ENCODE data around the gene CSKMT. TPM values are rescaled to one million over a fixed set of nuclear protein-coding genes. Genes with fewer than 3 reads are reported as not detected.

Gene CSKMT
- total and polyA plus RNA-seq, 2 donors (not counting 3 experiments of a cell fraction or from before 2014, with no cell fraction given), result 7.8 to 38.1 TPM

DNA sequence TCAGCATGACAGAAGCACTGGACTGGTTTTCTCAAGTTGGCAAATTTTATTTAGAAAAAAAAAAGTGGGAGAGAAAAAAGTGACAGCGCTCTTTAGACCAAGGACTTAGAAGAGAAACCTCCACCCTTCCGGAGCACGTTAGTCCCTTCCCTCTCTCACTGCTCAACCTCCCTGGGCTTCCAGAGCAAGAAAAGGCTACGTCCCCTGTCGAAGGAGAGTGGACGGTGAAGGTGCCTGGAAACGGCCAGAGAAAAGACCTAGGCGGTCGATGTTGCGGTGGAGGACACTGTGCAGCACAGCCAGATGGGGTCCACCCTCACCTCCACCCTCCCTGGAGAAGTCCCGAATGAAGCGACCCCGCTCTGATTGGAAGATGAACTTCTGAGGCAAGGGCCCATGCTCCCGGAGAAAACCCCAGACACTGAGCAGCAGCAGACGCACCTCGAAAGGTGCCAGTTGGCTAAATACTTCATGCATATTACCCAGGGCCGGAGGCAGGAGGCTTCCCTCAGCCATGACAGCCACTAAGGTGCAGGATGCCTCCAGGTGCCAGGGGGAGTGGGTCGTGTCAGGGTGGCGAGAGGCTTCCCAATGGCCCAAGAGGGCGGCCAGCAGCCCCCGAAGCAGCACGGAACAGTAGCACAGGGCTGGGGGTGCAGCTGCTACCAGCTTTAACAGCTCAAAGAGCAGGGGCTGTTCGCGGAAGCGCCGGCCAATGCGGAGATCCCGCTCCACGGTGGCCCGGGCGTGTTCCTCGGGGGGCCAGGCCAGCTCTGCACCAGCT is 18.1 kb upstream of the CSKMT start:
- Histone ChIP-seq H3K4me2 (ENCODE audit: insufficient read depth, low read length) (no peak overlapping the region), H3K36me3 (ENCODE audit: control insufficient read depth in 2 of 2, extremely low read depth in 1 of 2, insufficient read depth in 2 of 2, low read length in 2 of 2) (peaks cover 15 to 25% of the 10 kb centered on the region in 2 experiments), H3K9me1 (replicated peaks; ENCODE audit: control insufficient read depth, extremely low read depth, insufficient read depth, low read length) (no peaks in the 10 kb centered on the region), H3K4me3 (replicated peaks in 1 of 3; ENCODE audit: insufficient read depth in 1 of 3, low read depth in 1 of 3, low read length in 3 of 3) (no peak overlapping the region), H3K27ac (ENCODE audit: insufficient read depth, low read depth, low read length) (no peak overlapping the region), H2AFZ (ENCODE audit: low read depth, low read length) (no peak overlapping the region), H3K79me2 (ENCODE audit: control insufficient read depth, insufficient read depth, low read length) (peaks cover 44% of the 10 kb centered on the region), H3K4me1 (ENCODE audit: control insufficient read depth, extremely low read depth, insufficient read depth, low read length) (peaks cover 13% of the 10 kb centered on the region), H3K9ac (replicated peaks; ENCODE audit: extremely low read depth, insufficient read depth, low read length) (no peak overlapping the region), H3K27me3 (ENCODE audit: control insufficient read depth in 2 of 2, insufficient read depth in 2 of 2, low read length in 2 of 2) (no peaks in the 10 kb centered on the region), H3K9me3 (replicated peaks; ENCODE audit: control insufficient read depth, insufficient read depth, low read length) (no peaks in the 10 kb centered on the region), H4K20me1 (replicated peaks; ENCODE audit: control insufficient read depth, extremely low read depth, insufficient read depth, low read length) (no peaks in the 10 kb centered on the region)
- DNase-seq (ENCODE audit: low read depth, low spot score) (no peak), FAIRE-seq (no peak)
- BruUV-seq (replicated peaks), result no TSS peak
- CTCF ChIA-PET, result interaction anchor here (0.8 to 1.5 kb wide), 2 partner anchors 36 to 43 kb away, joined by 3 read pairs; no protein-coding TSS in a partner anchor
- intact Hi-C loops (cut with micrococcal nuclease), result loop anchor here (1.0 kb wide), 4 partner anchors 25 to 80 kb away; partner anchors contain the start of genes EEF1G and HNRNPUL2
- POLR2A ChIA-PET, result interaction anchor here (0.6 to 2.7 kb wide), 8 partner anchors 18 to 194 kb away, joined by 3 to 41 read pairs (median 4); partner anchors contain the start of genes C11orf98, CSKMT, TUT1 and UQCC3
- dilution Hi-C loops (cut with MboI; ENCODE audit: extremely low pct_ligation_motif_present, low sequenced_read_pairs), result no loop called here
- no peak for TF ChIP-seq POLR2AphosphoS5 (IDR thresholded peaks at IDR 0.05; ENCODE audit: insufficient read depth, low read depth, low read length)
- TF ChIP-seq EZH2 (IDR thresholded peaks at IDR 0.05; ENCODE audit: borderline replicate concordance, low read depth, low read length, severe bottlenecking), result no peak
- no peak for TF ChIP-seq POLR2A (IDR thresholded peaks at IDR 0.05; ENCODE audit: low read depth, low read length)
- TF ChIP-seq MYC (IDR thresholded peaks at IDR 0.05; ENCODE audit: low read depth, low read length), result no peak
- TF ChIP-seq, protein P1, sequence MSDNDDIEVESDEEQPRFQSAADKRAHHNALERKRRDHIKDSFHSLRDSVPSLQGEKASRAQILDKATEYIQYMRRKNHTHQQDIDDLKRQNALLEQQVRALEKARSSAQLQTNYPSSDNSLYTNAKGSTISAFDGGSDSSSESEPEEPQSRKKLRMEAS (IDR thresholded peaks at IDR 0.05; ENCODE audit: insufficient read depth, insufficient read length), result no peak
- TF ChIP-seq FOS (IDR thresholded peaks at IDR 0.05; ENCODE audit: borderline replicate concordance, insufficient read depth, low read length), result no peak
- no peak for TF ChIP-seq JUN (IDR thresholded peaks at IDR 0.05; ENCODE audit: borderline replicate concordance, insufficient read depth, insufficient read length, low read depth)
- no peak for TF ChIP-seq GATA2 (IDR thresholded peaks at IDR 0.05; ENCODE audit: insufficient read depth, insufficient read length, low read depth, low read length)
- TF ChIP-seq, protein P2, sequence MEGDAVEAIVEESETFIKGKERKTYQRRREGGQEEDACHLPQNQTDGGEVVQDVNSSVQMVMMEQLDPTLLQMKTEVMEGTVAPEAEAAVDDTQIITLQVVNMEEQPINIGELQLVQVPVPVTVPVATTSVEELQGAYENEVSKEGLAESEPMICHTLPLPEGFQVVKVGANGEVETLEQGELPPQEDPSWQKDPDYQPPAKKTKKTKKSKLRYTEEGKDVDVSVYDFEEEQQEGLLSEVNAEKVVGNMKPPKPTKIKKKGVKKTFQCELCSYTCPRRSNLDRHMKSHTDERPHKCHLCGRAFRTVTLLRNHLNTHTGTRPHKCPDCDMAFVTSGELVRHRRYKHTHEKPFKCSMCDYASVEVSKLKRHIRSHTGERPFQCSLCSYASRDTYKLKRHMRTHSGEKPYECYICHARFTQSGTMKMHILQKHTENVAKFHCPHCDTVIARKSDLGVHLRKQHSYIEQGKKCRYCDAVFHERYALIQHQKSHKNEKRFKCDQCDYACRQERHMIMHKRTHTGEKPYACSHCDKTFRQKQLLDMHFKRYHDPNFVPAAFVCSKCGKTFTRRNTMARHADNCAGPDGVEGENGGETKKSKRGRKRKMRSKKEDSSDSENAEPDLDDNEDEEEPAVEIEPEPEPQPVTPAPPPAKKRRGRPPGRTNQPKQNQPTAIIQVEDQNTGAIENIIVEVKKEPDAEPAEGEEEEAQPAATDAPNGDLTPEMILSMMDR (IDR thresholded peaks at IDR 0.05; ENCODE audit: extremely low read depth in 1 of 2, insufficient read depth in 1 of 2, low read depth in 1 of 2, low read length in 2 of 2), result no peak

Data from endothelial cell of umbilical vein (primary cell).